H1 (cell line): ENCODE results near the gene TMCC1. TPM values are rescaled to one million over a fixed set of nuclear protein-coding genes. Genes with fewer than 3 reads are reported as not detected.

ENCODE experiments used
- CTCF ChIA-PET: fragments of 300-600 bp; sonication (Branson Sonifier 250); formaldehyde crosslinking; loops from one replicate; lab custom pipeline; 2021; ENCODE audit not compliant: partially characterized antibody; lab: Charles Lee
- POLR2A ChIA-PET: fragments of 300-600 bp; sonication (Branson Sonifier 250); formaldehyde crosslinking; loops from one replicate; lab custom pipeline; 2021; ENCODE audit warnings: inconsistent platforms; ENCODE audit not compliant: partially characterized antibody; lab: Charles Lee
- DNase-seq, 2 experiments: peaks; one replicate each; pipeline versions ENCODE4 v3.0.0 to v3.0.0-alpha.2; 2010 to 2022; ENCODE audit warnings: low spot score in 2 of 2, low read depth in 1 of 2, mixed read lengths in 1 of 2
- FAIRE-seq: peaks from 2 replicates; lab custom pipeline; 2011; peaks lifted over from hg19 to GRCh38; lab: Jason Lieb, UNC
- H2AFZ ChIP-seq: 2 replicates; pipeline ENCODE4 v1.8.1; 2012; ENCODE audit warnings: low read length, inconsistent platforms
- H2AK5ac ChIP-seq: 2 replicates; pipeline ENCODE4 v1.6.1; 2013; ENCODE audit warnings: low read depth, low read length
- H2BK120ac ChIP-seq: replicated peaks from 2 replicates; pipeline ENCODE3; 2013; ENCODE audit warnings: low read depth, low read length, inconsistent platforms
- H2BK12ac ChIP-seq: 2 replicates; pipeline ENCODE4 v1.6.1; 2013; ENCODE audit warnings: low read depth, low read length
- H2BK15ac ChIP-seq: 2 replicates; pipeline ENCODE4 v1.6.1; 2013; ENCODE audit warnings: low read length
- H2BK20ac ChIP-seq: 2 replicates; pipeline ENCODE4 v1.6.1; 2013; ENCODE audit warnings: low read length
- H2BK5ac ChIP-seq: 2 replicates; pipeline ENCODE4 v1.6.1; 2013; ENCODE audit warnings: low read depth, low read length
- H3K14ac ChIP-seq: 2 replicates; pipeline ENCODE4 v1.6.1; 2013; ENCODE audit warnings: inconsistent platforms; ENCODE audit not compliant: insufficient read length
- H3K18ac ChIP-seq: 2 replicates; pipeline ENCODE4 v1.6.1; 2013; ENCODE audit warnings: low read length; ENCODE audit errors: extremely low read depth
- H3K23ac ChIP-seq: 2 replicates; pipeline ENCODE4 v1.6.1; 2013; ENCODE audit warnings: inconsistent platforms; ENCODE audit not compliant: insufficient read length
- H3K23me2 ChIP-seq: 2 replicates; pipeline ENCODE4 v1.6.1; 2013; ENCODE audit warnings: low read depth, low read length
- H3K27ac ChIP-seq: 2 replicates; pipeline ENCODE4 v1.6.1; 2011; ENCODE audit warnings: low read depth, low read length, inconsistent platforms
- H3K27me3 ChIP-seq, 4 experiments: replicated peaks in 1 of 4; 1 replicate in 1 of 4; 2 replicates in 3 of 4; pipeline versions ENCODE4 v1.6.1 to v1.8.1; 2011 to 2013; ENCODE audit warnings: low read length in 3 of 4, mild to moderate bottlenecking in 3 of 4, inconsistent platforms in 2 of 4, mixed read lengths in 2 of 4, moderate library complexity in 1 of 4; ENCODE audit not compliant: control insufficient read depth in 3 of 4, insufficient read depth in 3 of 4; ENCODE audit errors: extremely low read depth in 1 of 4
- H3K36me3 ChIP-seq, 4 experiments: 2 replicates each; pipeline versions ENCODE4 v1.6.1 to v1.8.1; 2011 to 2013; ENCODE audit warnings: mild to moderate bottlenecking in 4 of 4, low read length in 3 of 4, moderate library complexity in 2 of 4, control low read depth in 1 of 4, inconsistent platforms in 1 of 4; ENCODE audit not compliant: insufficient read depth in 4 of 4, control insufficient read depth in 2 of 4
- H3K4ac ChIP-seq: replicated peaks from 2 replicates; pipeline ENCODE3; 2013; ENCODE audit warnings: low read length, low read depth, mixed read lengths, inconsistent platforms; ENCODE audit not compliant: insufficient read length
- H3K4me1 ChIP-seq, 4 experiments: replicated peaks in 1 of 4; 1 replicate in 1 of 4; 2 replicates in 3 of 4; pipeline versions ENCODE4 v1.6.1 to v1.8.1; 2011 to 2013; ENCODE audit warnings: low read length in 3 of 4, inconsistent platforms in 2 of 4, mixed read lengths in 1 of 4; ENCODE audit not compliant: insufficient read depth in 4 of 4, control insufficient read depth in 3 of 4
- H3K4me2 ChIP-seq, 2 experiments: 2 replicates each; pipeline versions ENCODE4 v1.6.1 to v1.8.1; 2011 to 2013; ENCODE audit warnings: low read depth in 2 of 2, low read length in 2 of 2, control low read depth in 1 of 2, inconsistent platforms in 1 of 2, mild to moderate bottlenecking in 1 of 2; ENCODE audit not compliant: insufficient read depth in 1 of 2
- H3K4me3 ChIP-seq, 4 experiments: fragments of 200-600, 300-600 bp in 1 of 4; sonication (generic), shearing (Covaris generic), sonication (Bioruptor Twin) in 1 of 4; 2 replicates each; pipeline versions ENCODE4 v1.5.1 to v1.8.1; 2011 to 2016; ENCODE audit warnings: low read length in 4 of 4, low read depth in 3 of 4, control low read depth in 2 of 4, inconsistent platforms in 2 of 4, mild to moderate bottlenecking in 2 of 4, mixed read lengths in 1 of 4, moderate library complexity in 1 of 4; ENCODE audit not compliant: insufficient read depth in 2 of 4; ENCODE audit errors: extremely low read depth in 1 of 4
- H3K56ac ChIP-seq: replicated peaks from 2 replicates; pipeline ENCODE3; 2013; ENCODE audit warnings: low read depth, mild to moderate bottlenecking, mixed read lengths, low read length, inconsistent platforms; ENCODE audit not compliant: insufficient read length
- H3K79me1 ChIP-seq: 2 replicates; pipeline ENCODE4 v1.6.1; 2013; ENCODE audit warnings: low read depth, low read length, control low read depth
- H3K79me2 ChIP-seq, 2 experiments: 2 replicates each; pipeline versions ENCODE4 v1.6.1 to v1.8.1; 2012 to 2013; ENCODE audit warnings: low read length in 2 of 2, mild to moderate bottlenecking in 2 of 2, inconsistent platforms in 1 of 2; ENCODE audit not compliant: insufficient read depth in 2 of 2, control insufficient read depth in 1 of 2
- H3K9ac ChIP-seq, 4 experiments: replicated peaks in 1 of 4; 1 replicate in 1 of 4; 2 replicates in 3 of 4; pipeline versions ENCODE4 v1.6.1 to v1.8.1; 2011 to 2013; ENCODE audit warnings: low read depth in 3 of 4, low read length in 3 of 4, control low read depth in 2 of 4, mild to moderate bottlenecking in 2 of 4, moderate library complexity in 2 of 4, inconsistent platforms in 1 of 4; ENCODE audit errors: extremely low read depth in 1 of 4
- H3K9me3 ChIP-seq, 2 experiments: 2 replicates each; pipeline versions ENCODE4 v1.6.1 to v1.8.1; 2012 to 2013; ENCODE audit warnings: mild to moderate bottlenecking in 2 of 2, moderate library complexity in 2 of 2, control low read depth in 1 of 2, inconsistent platforms in 1 of 2, low read depth in 1 of 2, low read length in 1 of 2, mixed read lengths in 1 of 2; ENCODE audit not compliant: insufficient read depth in 2 of 2
- H4K20me1 ChIP-seq, 2 experiments: replicated peaks in 1 of 2; 2 replicates each; pipeline versions ENCODE3 to v1.8.1; 2011 to 2013; ENCODE audit warnings: inconsistent platforms in 2 of 2, low read length in 2 of 2, mild to moderate bottlenecking in 1 of 2; ENCODE audit not compliant: insufficient read depth in 2 of 2, control insufficient read depth in 1 of 2
- H4K5ac ChIP-seq: 2 replicates; pipeline ENCODE4 v1.6.1; 2013; ENCODE audit warnings: low read length, low read depth, mixed read lengths, inconsistent platforms; ENCODE audit not compliant: insufficient read length
- H4K8ac ChIP-seq: 2 replicates; pipeline ENCODE4 v1.8.0; 2013; ENCODE audit warnings: mild to moderate bottlenecking, moderate library complexity, low read length, inconsistent platforms; ENCODE audit not compliant: insufficient read depth; ENCODE audit errors: extremely low read depth
- H4K91ac ChIP-seq: replicated peaks from 2 replicates; pipeline ENCODE3; 2013; ENCODE audit warnings: low read length, mixed read lengths, inconsistent platforms; ENCODE audit not compliant: insufficient read length
- ASH2L ChIP-seq: fragments of 200-600, 300-600 bp; sonication (generic); IDR thresholded peaks from one replicate; pipeline ENCODE4 v1.7.1; 2017; ENCODE audit warnings: low read length
- CEBPB ChIP-seq: IDR thresholded peaks from 2 replicates; pipeline ENCODE4 v1.6.1; 2012; ENCODE audit warnings: low read depth, low read length
- CTBP2 ChIP-seq: IDR thresholded peaks from 2 replicates; pipeline ENCODE4 v1.7.0; 2011; ENCODE audit warnings: borderline replicate concordance, mild to moderate bottlenecking, moderate library complexity, mixed read lengths, low read length; ENCODE audit not compliant: insufficient read depth, insufficient read length
- GABPA ChIP-seq: IDR thresholded peaks from 2 replicates; pipeline ENCODE4 v1.6.1; 2011; ENCODE audit warnings: mild to moderate bottlenecking, low read length, moderate library complexity, borderline replicate concordance; ENCODE audit not compliant: insufficient read depth
- SAP30 ChIP-seq: fragments of 300-600 bp; sonication (generic); IDR thresholded peaks from 2 replicates; pipeline ENCODE4 v1.7.1; 2012; ENCODE audit warnings: low read length, moderate library complexity, mild to moderate bottlenecking, inconsistent platforms; ENCODE audit not compliant: insufficient read depth, insufficient replicate concordance
- SP2 ChIP-seq: IDR thresholded peaks from 2 replicates; pipeline ENCODE4 v1.6.1; 2012; ENCODE audit warnings: mild to moderate bottlenecking, low read length, inconsistent platforms
- WGBS, 2 experiments: shearing (Covaris generic) in 1 of 2; methylation state at CpG; one replicate each; pipeline versions ENCODE4 v1.1.6 to v1.1.7; 2013 to 2015; ENCODE audit warnings: low lambda C conversion rate in 2 of 2, mixed read lengths in 2 of 2, inconsistent platforms in 1 of 2, low coverage in 1 of 2, missing lambda C conversion rate in 1 of 2; ENCODE audit not compliant: insufficient replicate concordance in 2 of 2, insufficient coverage in 1 of 2, insufficient read length in 1 of 2; ENCODE audit errors: extremely low coverage in 1 of 2, missing lambda C conversion rate in 1 of 2; 5-methylcytosine and 5-hydroxymethylcytosine counted together
- polyA plus RNA-seq, 7 experiments: library from polyadenylated mRNA; depleted of rRNA in 3 of 7; stranded (reverse) in 5 of 7; unstranded in 2 of 7; fragments of >200 nt in 5 of 7; fragments of 200-250 nt in 2 of 7; gene quantifications; 1 replicate in 5 of 7; 2 replicates in 1 of 7; 4 replicates in 1 of 7; pipeline versions ENCODE4 v1.2.1 to v1.2.3, GENCODE V29; 2011 to 2013; ENCODE audit warnings: missing spikeins in 2 of 7, mixed read lengths in 2 of 7
- total RNA-seq: library from RNA; stranded (reverse); fragmentation: NEBNext Ultra II Directional; extraction: Animal tissue kit (Norgen Biotek cat#: 25700); gene quantifications from 2 replicates; pipeline ENCODE4 v1.2.1, GENCODE V29; 2021
- TF ChIP-seq, protein P1 (sequence below): IDR thresholded peaks from 2 replicates; pipeline ENCODE4 v1.6.1; 2011; ENCODE audit warnings: low read depth, mild to moderate bottlenecking, low read length; ENCODE audit not compliant: insufficient read depth

The TMCC1 gene
- total and polyA plus RNA-seq, 2 of the 8 experiments (the other 6 are each of a cell fraction or from before 2014, with no cell fraction given): 10.4 to 27.1 TPM

GRCh38 chr3:129632977-129633376, 260.5 kb downstream of the TMCC1 start:
- Histone ChIP-seq H3K4me3 (no peak overlapping the region), H3K18ac (no peak overlapping the region), H4K91ac (no peak overlapping the region), H3K56ac (no peak overlapping the region), H3K36me3 (no peaks in the 10 kb centered on the region), H3K27ac (no peak overlapping the region), H3K9me3 (no peaks in the 10 kb centered on the region; a peak in 1 of 4 replicates), H3K23me2 (no peaks in the 10 kb centered on the region), H2BK5ac (no peak overlapping the region), H3K4me2 (no peak overlapping the region), H3K79me2 (no peaks in the 10 kb centered on the region), H4K20me1 (no peaks in the 10 kb centered on the region), H3K23ac (no peak overlapping the region), H4K5ac (no peak overlapping the region), H3K4me1 (no peaks in the 10 kb centered on the region), H4K8ac (no peak overlapping the region), H2BK120ac (no peak overlapping the region), H3K14ac (no peak overlapping the region), H2BK12ac (no peak overlapping the region), H2BK20ac (no peak overlapping the region), H3K27me3 (no peaks in the 10 kb centered on the region), H2BK15ac (0 out of 2 replicates have a peak overlapping the region, but pooled peaks have one; percentile 72), H3K9ac (no peak overlapping the region), H3K79me1 (no peaks in the 10 kb centered on the region), H2AFZ (no peak overlapping the region), H2AK5ac (no peak overlapping the region), H3K4ac (no peak overlapping the region)
- POLR2A ChIA-PET: interaction anchor here (0.8 kb wide), 1 partner anchor 9 kb away, joined by 3 read pairs; no protein-coding TSS in a partner anchor
- FAIRE-seq (no peak), DNase-seq (no peak)
- CTCF ChIA-PET: interaction anchor here (0.8 to 10.7 kb wide), 9 partner anchors 12 to 305 kb away, joined by 3 to 149 read pairs (median 4); no protein-coding TSS in a partner anchor
- TF ChIP-seq CEBPB (no peak), ASH2L (no peak), SAP30 (no peak), CTBP2 (no peak), SP2 (no peak), GABPA (no peak)
- TF ChIP-seq, protein P1, sequence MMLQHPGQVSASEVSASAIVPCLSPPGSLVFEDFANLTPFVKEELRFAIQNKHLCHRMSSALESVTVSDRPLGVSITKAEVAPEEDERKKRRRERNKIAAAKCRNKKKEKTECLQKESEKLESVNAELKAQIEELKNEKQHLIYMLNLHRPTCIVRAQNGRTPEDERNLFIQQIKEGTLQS: no peak
- 92% methylated on average over 10 of the region's 10 CpGs; no CpG with 5 or more reads in 1 of the 2 experiments for WGBS, 2 experiments
